Transverse colon (tissue), 4 donors: Measurements from ENCODE around the gene SPCS1. TPM values are rescaled to one million over a fixed set of nuclear protein-coding genes. Genes with fewer than 3 reads are reported as not detected.
A peak's percentile ranks its signal among the peaks of the same experiment; 100 is the strongest.

Source experiments
- DNase-seq: peaks from one replicate; pipeline ENCODE4 v3.0.0-alpha.2; 2019
- H3K27ac ChIP-seq, 4 donors: fragments of 200-600 bp; sonication (generic); 2 replicates each; pipeline ENCODE4 v1.5.1; 2016 to 2018; ENCODE audit warnings: inconsistent platforms in 4 of 4
- H3K27me3 ChIP-seq: fragments of 200-600 bp; sonication (generic); 2 replicates; pipeline ENCODE4 v1.5.1; 2017; ENCODE audit warnings: inconsistent platforms
- H3K36me3 ChIP-seq, 4 donors: fragments of 200-600 bp; sonication (generic); 2 replicates each; pipeline ENCODE4 v1.5.1; 2017 to 2019; ENCODE audit warnings: inconsistent platforms in 4 of 4
- H3K4me1 ChIP-seq, 4 donors: fragments of 200-600 bp; sonication (generic); 2 replicates each; pipeline ENCODE4 v1.5.1; 2017 to 2020; ENCODE audit warnings: inconsistent platforms in 4 of 4
- H3K4me3 ChIP-seq, 4 donors: fragments of 200-600 bp; sonication (generic); 1 replicate in 1 of 4; 2 replicates in 3 of 4; pipeline versions ENCODE4 v1.5.1 to v1.6.1; 2017 to 2019; ENCODE audit warnings: inconsistent platforms in 4 of 4
- H3K9me3 ChIP-seq, 2 donors: fragments of 200-600 bp; sonication (generic); 2 replicates each; pipeline ENCODE4 v1.5.1; 2017 to 2019; ENCODE audit warnings: inconsistent platforms in 2 of 2
- EP300 ChIP-seq: sonication (generic); formaldehyde crosslinking; IDR thresholded peaks from one replicate; pipeline ENCODE4 v1.6.1; 2017; ENCODE audit warnings: antibody characterized with exemption, low read depth
- POLR2A ChIP-seq: fragments of 450-650 bp; IDR thresholded peaks from one replicate; pipeline ENCODE4 v1.6.1; 2016; ENCODE audit warnings: antibody characterized with exemption, mild to moderate bottlenecking, moderate library complexity
- POLR2AphosphoS5 ChIP-seq, 3 donors: sonication (generic); formaldehyde crosslinking; IDR thresholded peaks; one replicate each; pipeline ENCODE4 v1.6.1; 2016; ENCODE audit warnings: antibody characterized with exemption in 3 of 3
- WGBS, 2 donors: methylation state at CpG; one replicate each; pipeline ENCODE4 v1.1.5; 2018; ENCODE audit warnings: low coverage in 1 of 2; 5-methylcytosine and 5-hydroxymethylcytosine counted together
- in situ Hi-C, 4 donors: fragments of 200-750 bp; cut with MboI; loops; one replicate each; pipeline versions ENCODE4 v1.15.0 to v1.15.1; 2017; ENCODE audit warnings: low sequenced_read_pairs in 3 of 4, low pct_ligation_motif_present in 1 of 4, low pct_unique_long_range_greater_than_20kb in 1 of 4
- intact Hi-C: fragments of 100-400 bp; cut with DNase I; formaldehyde crosslinking; loops from one replicate; pipeline ENCODE4 v1.15.1; 2023; ENCODE audit warnings: low total_unique reads
- total RNA-seq, 4 donors: library from RNA; depleted of rRNA; stranded (reverse); fragments of >200 nt; gene quantifications; one replicate each; pipeline ENCODE4 v1.1.0, GENCODE V29; 2016
- TF ChIP-seq, protein P1 (sequence below), 5 experiments: fragments of 200-600 bp in 3 of 5; fragments of 450-650 bp in 2 of 5; sonication (generic) in 3 of 5; IDR thresholded peaks; 1 replicate in 2 of 5; 2 replicates in 3 of 5; pipeline ENCODE4 v1.5.1; 2016 to 2017; ENCODE audit warnings: antibody characterized with exemption in 5 of 5, inconsistent platforms in 3 of 5, mild to moderate bottlenecking in 2 of 5, moderate library complexity in 1 of 5

SPCS1 gene
- total RNA-seq, 4 donors from 2014 or later = 24.3 to 120 (median 70.5) TPM

GRCh38 chr3:52679199-52679538 lies 26.7 kb upstream of the SPCS1 start:
- Histone ChIP-seq H3K4me1 (peaks cover 0 to 36% (median 10%) of the 10 kb centered on the region in 4 donors), H3K27ac (no peak overlapping the region), H3K36me3 (peaks cover 0 to 43% (median 21%) of the 10 kb centered on the region in 4 donors), H3K9me3 (no peaks in the 10 kb centered on the region), H3K27me3 (no peaks in the 10 kb centered on the region), H3K4me3 (no peak overlapping the region)
- 87 to 95% methylated on average over 3 of the region's 3 CpGs for WGBS, 2 donors
- no peak for TF ChIP-seq POLR2AphosphoS5 (IDR thresholded peaks at IDR 0.05)
- TF ChIP-seq POLR2A = no peak
- TF ChIP-seq EP300 = no peak
- TF ChIP-seq, protein P1, sequence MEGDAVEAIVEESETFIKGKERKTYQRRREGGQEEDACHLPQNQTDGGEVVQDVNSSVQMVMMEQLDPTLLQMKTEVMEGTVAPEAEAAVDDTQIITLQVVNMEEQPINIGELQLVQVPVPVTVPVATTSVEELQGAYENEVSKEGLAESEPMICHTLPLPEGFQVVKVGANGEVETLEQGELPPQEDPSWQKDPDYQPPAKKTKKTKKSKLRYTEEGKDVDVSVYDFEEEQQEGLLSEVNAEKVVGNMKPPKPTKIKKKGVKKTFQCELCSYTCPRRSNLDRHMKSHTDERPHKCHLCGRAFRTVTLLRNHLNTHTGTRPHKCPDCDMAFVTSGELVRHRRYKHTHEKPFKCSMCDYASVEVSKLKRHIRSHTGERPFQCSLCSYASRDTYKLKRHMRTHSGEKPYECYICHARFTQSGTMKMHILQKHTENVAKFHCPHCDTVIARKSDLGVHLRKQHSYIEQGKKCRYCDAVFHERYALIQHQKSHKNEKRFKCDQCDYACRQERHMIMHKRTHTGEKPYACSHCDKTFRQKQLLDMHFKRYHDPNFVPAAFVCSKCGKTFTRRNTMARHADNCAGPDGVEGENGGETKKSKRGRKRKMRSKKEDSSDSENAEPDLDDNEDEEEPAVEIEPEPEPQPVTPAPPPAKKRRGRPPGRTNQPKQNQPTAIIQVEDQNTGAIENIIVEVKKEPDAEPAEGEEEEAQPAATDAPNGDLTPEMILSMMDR (IDR thresholded peaks at IDR 0.05) = no peak
- in situ Hi-C loops (no loop called here), intact Hi-C loops (no loop called here)
- DNase-seq = no peak

DNA sequence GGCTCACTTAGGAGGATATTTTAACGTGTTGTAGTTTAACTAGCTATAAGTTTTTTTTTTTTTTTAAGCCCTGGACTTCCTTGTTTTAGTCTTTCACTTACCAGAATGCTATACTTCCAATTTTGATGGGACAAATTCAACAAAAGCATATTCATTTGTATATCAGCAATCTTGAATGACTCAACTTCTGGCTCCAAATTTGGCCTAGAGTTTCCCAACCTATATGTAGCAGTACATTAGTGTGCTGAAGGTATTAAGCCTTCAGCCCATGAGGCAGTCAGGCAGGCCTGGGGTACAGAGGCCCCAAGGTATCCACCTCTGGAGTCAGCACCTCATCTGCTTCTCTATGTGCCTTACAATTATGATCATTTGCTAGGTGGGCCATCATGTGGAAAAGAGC lies 26.1 kb upstream of the SPCS1 start:
- Histone ChIP-seq H3K27me3 (no peaks in the 10 kb centered on the region), H3K36me3 (peaks cover 0 to 43% (median 20%) of the 10 kb centered on the region in 4 donors), H3K9me3 (no peaks in the 10 kb centered on the region), H3K27ac (no peak overlapping the region), H3K4me1 (peaks cover 0 to 42% (median 16%) of the 10 kb centered on the region in 4 donors), H3K4me3 (no peak overlapping the region)
- intact Hi-C loops = no loop called here
- TF ChIP-seq POLR2A = no peak
- TF ChIP-seq, protein P1 (IDR thresholded peaks at IDR 0.05) = no peak
- no peak for TF ChIP-seq POLR2AphosphoS5 (IDR thresholded peaks at IDR 0.05)
- no peak for TF ChIP-seq EP300
- in situ Hi-C loops = no loop called here
- DNase-seq = no peak
- 43 to 54% methylated on average over 1 of the region's 1 CpG for WGBS, 2 donors

GRCh38 chr3:52681596-52681995 lies 24.3 kb upstream of the SPCS1 start:
- H3K36me3 ChIP-seq = peaks cover 0 to 30% (median 14%) of the 10 kb centered on the region in 4 donors
- no peak for DNase-seq
- 68 to 69% methylated on average over 3 of the region's 3 CpGs for WGBS, 2 donors
- H3K9me3 ChIP-seq = no peaks in the 10 kb centered on the region
- no peak overlapping the region for H3K4me3 ChIP-seq
- H3K27ac ChIP-seq = peak overlapping the region in 3 of 4 donors; percentile 17 to 39 (median 24)
- in situ Hi-C loops = no loop called here
- H3K4me1 ChIP-seq = peaks cover under 1 to 48% (median 22%) of the 10 kb centered on the region in 4 donors
- intact Hi-C loops = no loop called here
- no peak for TF ChIP-seq EP300
- TF ChIP-seq, protein P1 (IDR thresholded peaks at IDR 0.05) = no peak
- TF ChIP-seq POLR2A = no peak
- no peak for TF ChIP-seq POLR2AphosphoS5 (IDR thresholded peaks at IDR 0.05)
- no peaks in the 10 kb centered on the region for H3K27me3 ChIP-seq

DNA sequence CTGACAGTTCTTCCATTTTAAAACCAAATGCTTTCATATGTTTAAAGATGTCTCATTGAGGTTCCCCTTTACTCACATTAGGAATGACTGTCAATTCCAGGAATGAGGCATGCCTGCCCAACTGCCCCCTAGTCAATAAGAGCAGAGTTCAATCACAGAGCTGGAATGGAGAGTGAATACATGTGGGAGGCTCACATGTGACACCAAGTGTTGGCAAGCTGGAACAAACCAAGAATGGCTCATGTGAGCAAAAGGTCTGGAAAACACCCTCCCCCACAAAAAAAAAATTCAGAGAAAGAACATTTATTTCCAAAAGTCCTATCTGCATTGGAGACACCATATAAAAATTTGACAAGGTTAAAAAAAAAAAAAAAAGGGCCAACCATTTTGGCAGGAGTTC lies 23.9 kb upstream of the SPCS1 start:
- peaks cover 4 to 52% (median 26%) of the 10 kb centered on the region in 4 donors for H3K4me1 ChIP-seq
- peak overlapping the region in 3 of 4 donors; percentile 17 to 39 (median 24) for H3K27ac ChIP-seq
- intact Hi-C loops = no loop called here
- TF ChIP-seq EP300 = no peak
- no peak for TF ChIP-seq POLR2AphosphoS5 (IDR thresholded peaks at IDR 0.05)
- TF ChIP-seq POLR2A = no peak
- TF ChIP-seq, protein P1 (IDR thresholded peaks at IDR 0.05) = no peak
- no peak for DNase-seq
- peaks cover 0 to 26% (median 12%) of the 10 kb centered on the region in 4 donors for H3K36me3 ChIP-seq
- in situ Hi-C loops = no loop called here
- no peak overlapping the region for H3K4me3 ChIP-seq
- H3K27me3 ChIP-seq = no peaks in the 10 kb centered on the region
- H3K9me3 ChIP-seq = no peaks in the 10 kb centered on the region
